GM23248 (cell line): ENCODE measurements around the gene SMIM44. TPM values are rescaled to one million over a fixed set of nuclear protein-coding genes. Genes with fewer than 3 reads are reported as not detected.
A peak's percentile ranks its signal among the peaks of the same experiment; 100 is the strongest.
"Not testable (repeated sequence)": the region's sequence is repeated elsewhere in the genome, so short reads cannot be mapped to it uniquely, and the experiment has no call there.

Source experiments
- DNase-seq: peaks from one replicate; pipeline ENCODE4 v3.0.0-alpha.2; 2015
- H2AFZ ChIP-seq: fragments of 200-600 bp; sonication (generic); 2 replicates; pipeline ENCODE4 v1.6.1; 2016; ENCODE audit warnings: antibody characterized with exemption
- H3F3A ChIP-seq: fragments of 200-600 bp; sonication (generic); 2 replicates; pipeline ENCODE4 v1.6.1; 2016; ENCODE audit warnings: mild to moderate bottlenecking, antibody characterized with exemption, mixed run types; ENCODE audit not compliant: insufficient read depth
- H3K27ac ChIP-seq: fragments of 200-600 bp; sonication (generic); 2 replicates; pipeline ENCODE4 v1.5.1; 2016; ENCODE audit warnings: mild to moderate bottlenecking
- H3K27me3 ChIP-seq: fragments of 200-600 bp; sonication (generic); replicated peaks from 2 replicates; pipeline ENCODE4 v1.6.1; 2016; ENCODE audit warnings: mild to moderate bottlenecking; ENCODE audit not compliant: insufficient read depth
- H3K36me3 ChIP-seq: fragments of 200-600 bp; sonication (generic); 2 replicates; pipeline ENCODE4 v1.6.1; 2016; ENCODE audit warnings: low read depth, mild to moderate bottlenecking
- H3K4me1 ChIP-seq: fragments of 200-600 bp; sonication (generic); 2 replicates; pipeline ENCODE4 v1.6.1; 2016; ENCODE audit warnings: mild to moderate bottlenecking; ENCODE audit not compliant: insufficient read depth
- H3K4me2 ChIP-seq: fragments of 200-600 bp; sonication (generic); one replicate; pipeline ENCODE4 v1.6.1; 2016; ENCODE audit warnings: mild to moderate bottlenecking; ENCODE audit not compliant: unreplicated experiment
- H3K4me3 ChIP-seq: fragments of 200-600 bp; sonication (generic); 2 replicates; pipeline ENCODE4 v1.5.1; 2016; ENCODE audit warnings: mild to moderate bottlenecking
- H3K79me2 ChIP-seq: fragments of 200-600 bp; sonication (generic); 2 replicates; pipeline ENCODE4 v1.6.1; 2016; ENCODE audit warnings: mild to moderate bottlenecking; ENCODE audit not compliant: insufficient read depth
- H3K9ac ChIP-seq: fragments of 200-600 bp; sonication (generic); 2 replicates; pipeline ENCODE4 v1.6.1; 2016; ENCODE audit warnings: mild to moderate bottlenecking
- H3K9me2 ChIP-seq: fragments of 200-600 bp; sonication (generic); 2 replicates; pipeline ENCODE4 v1.6.1; 2016; ENCODE audit warnings: mixed run types, mild to moderate bottlenecking, moderate library complexity; ENCODE audit not compliant: insufficient read depth
- H3K9me3 ChIP-seq: fragments of 200-600 bp; sonication (generic); one replicate; pipeline ENCODE4 v1.6.1; 2017; ENCODE audit warnings: low read depth
- H4K20me1 ChIP-seq: fragments of 200-600 bp; sonication (generic); 2 replicates; pipeline ENCODE4 v1.6.0; 2016; ENCODE audit not compliant: insufficient read depth
- EZH2 ChIP-seq: fragments of 200-600 bp; sonication (generic); IDR thresholded peaks from 2 replicates; pipeline ENCODE4 v1.6.1; 2018; ENCODE audit warnings: antibody characterized with exemption, mild to moderate bottlenecking; ENCODE audit not compliant: insufficient read depth, poor library complexity, severe bottlenecking
- EZH2phosphoT487 ChIP-seq: fragments of 200-600 bp; sonication (generic); IDR thresholded peaks from 2 replicates; pipeline ENCODE4 v1.6.1; 2018; ENCODE audit warnings: antibody characterized with exemption, moderate library complexity, mild to moderate bottlenecking, low read depth; ENCODE audit not compliant: insufficient read depth
- WGBS, 2 experiments: methylation state at CpG; one replicate each; pipeline ENCODE4 v1.1.6; 2015 to 2017; ENCODE audit warnings: low lambda C conversion rate in 2 of 2, low coverage in 1 of 2; ENCODE audit errors: missing lambda C conversion rate in 2 of 2; 5-methylcytosine and 5-hydroxymethylcytosine counted together
- in situ Hi-C: fragments of 300-500 bp; cut with MboI; formaldehyde crosslinking; loops from 2 replicates; pipeline ENCODE4 v1.15.0; 2020
- polyA plus RNA-seq: library from polyadenylated mRNA; unstranded; fragments of >200 nt; fragmentation: Nextera tagmentation; extraction: Ambion mirVana; gene quantifications from 2 replicates; pipeline ENCODE4 v1.2.1, GENCODE V29; 2016
- total RNA-seq: library from RNA; depleted of rRNA; stranded (reverse); fragments of >200 nt; shearing (Covaris generic); gene quantifications from 2 replicates; pipeline ENCODE4 v1.2.3, GENCODE V29; 2014

Gene SMIM44
- total and polyA plus RNA-seq, 2 experiments from 2014 or later, result not detected

DNA sequence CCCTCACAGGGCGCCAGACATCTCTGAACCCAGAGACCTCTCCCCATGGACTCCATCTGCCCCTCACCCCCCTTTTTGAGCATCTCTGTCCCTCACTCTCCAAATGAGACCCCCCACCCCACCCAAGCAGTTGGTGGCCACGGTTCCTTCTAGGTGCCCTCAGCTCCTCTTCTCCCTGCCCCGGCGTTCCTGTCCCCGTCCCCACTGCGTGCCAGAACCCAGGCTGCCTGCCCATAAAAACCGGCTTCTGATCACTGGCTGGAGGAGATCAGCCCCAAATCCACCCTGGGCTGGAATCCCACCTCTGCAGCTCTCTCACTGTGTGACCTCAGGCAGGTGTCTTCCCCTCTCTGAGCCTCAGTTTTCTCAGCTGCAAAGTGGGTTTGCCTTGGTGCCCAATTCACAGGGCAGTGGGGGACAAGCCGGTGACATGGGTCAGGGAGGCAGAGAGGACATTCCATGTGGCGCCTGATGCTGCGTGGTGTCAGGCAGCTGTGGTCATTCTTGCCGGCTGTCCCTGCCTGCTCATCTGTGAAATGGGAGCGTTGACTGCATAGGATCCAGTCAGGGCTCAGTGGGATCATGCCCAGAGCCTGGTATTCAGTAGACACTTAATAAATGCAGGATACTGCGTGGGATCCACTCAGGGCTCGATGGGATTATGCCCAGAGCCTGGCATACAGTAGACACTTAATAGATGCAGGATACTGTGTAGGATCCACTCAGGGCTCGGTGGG is 28.4 kb downstream of the SMIM44 start:
- Histone ChIP-seq H3K9me3 (no peaks in the 10 kb centered on the region), H3K4me1 (peaks cover 36% of the 10 kb centered on the region), H3K9me2 (no peaks in the 10 kb centered on the region), H3K4me3 (no peak overlapping the region), H3K4me2 (no peak overlapping the region), H4K20me1 (0 out of 2 replicates have a peak, but pooled peaks cover 4% of the 10 kb centered on the region), H3K9ac (no peak overlapping the region), H3K27ac (no peak overlapping the region), H3F3A (peaks cover 39% of the 10 kb centered on the region), H2AFZ (no peak overlapping the region), H3K27me3 (no peaks in the 10 kb centered on the region), H3K79me2 (peaks cover 64% of the 10 kb centered on the region), H3K36me3 (peaks cover 30% of the 10 kb centered on the region)
- no peak for TF ChIP-seq EZH2phosphoT487
- no peak for DNase-seq
- in situ Hi-C loops, result no loop called here
- 88 to 91% methylated on average over 14 to 15 of the region's 15 CpGs for WGBS, 2 experiments

- Histone ChIP-seq H3K9me2 (no peaks in the 10 kb centered on the region), H3K79me2 (peaks cover 68% of the 10 kb centered on the region), H4K20me1 (0 out of 2 replicates have a peak, but pooled peaks cover 4% of the 10 kb centered on the region), H3K4me3 (no peak overlapping the region), H3F3A (peaks cover 39% of the 10 kb centered on the region), H2AFZ (no peak overlapping the region), H3K9ac (no peak overlapping the region), H3K4me1 (peaks cover 28% of the 10 kb centered on the region), H3K27me3 (no peaks in the 10 kb centered on the region), H3K36me3 (peaks cover 35% of the 10 kb centered on the region), H3K4me2 (no peak overlapping the region), H3K9me3 (no peaks in the 10 kb centered on the region), H3K27ac (no peak overlapping the region)
- no peak for TF ChIP-seq EZH2
- no peak for TF ChIP-seq EZH2phosphoT487
- no peak for DNase-seq
- WGBS, 2 experiments, result 88 to 95% methylated on average over 12 to 24 of the region's 25 CpGs
- in situ Hi-C loops, result no loop called here
These were observed 29.4 kb downstream of the SMIM44 start for GRCh38 chr19:3453840-3454239.

DNA sequence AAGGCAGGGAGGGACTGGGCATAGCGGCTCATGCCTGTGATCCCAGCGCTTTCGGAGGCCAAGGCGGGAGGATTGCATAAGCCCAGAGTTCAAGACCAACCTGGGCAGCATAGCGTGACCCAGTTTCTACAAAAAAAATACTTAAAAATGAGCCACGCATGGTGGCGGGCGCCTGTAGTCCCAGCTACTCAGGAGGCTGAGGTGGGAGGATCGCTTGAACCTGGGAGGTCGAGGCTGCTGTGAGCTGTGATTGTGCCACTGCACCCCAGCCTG is 30.4 kb downstream of the SMIM44 start:
- DNase-seq, H3K9ac ChIP-seq, in situ Hi-C loops, H2AFZ ChIP-seq, H3K9me3 ChIP-seq, H3K4me3 ChIP-seq, H3K27me3 ChIP-seq, H3K9me2 ChIP-seq, H3K4me2 ChIP-seq, H4K20me1 ChIP-seq: not testable (repeated sequence)
- peaks cover 18% of the 10 kb centered on the region for H3K4me1 ChIP-seq
- peaks cover 32% of the 10 kb centered on the region for H3F3A ChIP-seq
- H3K79me2 ChIP-seq, result peaks cover 71% of the 10 kb centered on the region
- 92 to 93% methylated on average over 10 of the region's 10 CpGs for WGBS, 2 experiments
- peak overlapping the region; percentile 97 for H3K27ac ChIP-seq
- peaks cover 37% of the 10 kb centered on the region for H3K36me3 ChIP-seq

DNA sequence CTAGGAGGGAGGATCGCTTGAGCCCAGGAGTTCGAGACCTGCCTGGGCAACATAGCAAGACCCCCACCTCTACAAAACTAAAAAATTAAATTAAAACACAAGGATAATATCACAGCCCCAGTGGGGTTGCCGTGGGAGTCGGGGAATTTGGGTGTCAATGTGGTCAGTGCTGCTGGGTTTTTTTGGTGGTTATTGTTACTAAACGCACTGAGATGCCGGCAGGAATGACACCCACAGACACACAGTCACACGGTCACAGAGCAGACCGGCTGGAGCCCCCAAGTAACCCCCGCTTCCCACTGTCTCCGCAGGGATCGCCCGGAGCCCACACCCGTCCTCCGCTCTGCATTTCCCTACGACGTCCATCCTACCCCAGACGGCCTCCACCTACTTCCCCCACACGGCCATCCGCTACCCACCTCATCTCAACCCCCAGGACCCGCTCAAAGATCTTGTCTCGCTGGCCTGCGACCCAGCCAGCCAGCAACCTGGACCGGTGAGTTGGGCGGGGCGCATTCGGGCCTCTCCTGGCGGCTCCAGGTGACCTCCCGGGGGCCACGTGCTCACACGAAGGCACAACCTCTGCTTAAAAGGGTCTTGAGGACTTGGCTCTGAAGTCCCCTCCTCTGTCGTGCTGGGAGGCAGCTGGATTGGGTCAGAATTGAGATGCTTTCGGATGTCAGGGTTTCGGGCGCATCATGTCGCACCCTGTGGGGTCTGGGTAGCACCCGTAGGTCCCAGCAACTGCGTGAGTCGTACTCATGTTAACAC is 30.9 kb downstream of the SMIM44 start:
- H3K9ac ChIP-seq, result peak overlapping the region; percentile 75
- H3K9me3 ChIP-seq, result no peaks in the 10 kb centered on the region
- peaks cover 32% of the 10 kb centered on the region for H3F3A ChIP-seq
- H3K9me2 ChIP-seq, result no peaks in the 10 kb centered on the region
- no peak overlapping the region for H3K4me3 ChIP-seq
- H3K4me2 ChIP-seq, result peak overlapping the region; percentile 57
- peaks cover 15% of the 10 kb centered on the region for H3K4me1 ChIP-seq
- TF ChIP-seq EZH2phosphoT487 (no peak), EZH2 (no peak)
- WGBS, 2 experiments, result 89 to 90% methylated on average over 32 to 38 of the region's 38 CpGs
- no peak for DNase-seq
- peak overlapping the region; percentile 97 for H3K27ac ChIP-seq
- in situ Hi-C loops, result no loop called here
- H3K27me3 ChIP-seq, result no peaks in the 10 kb centered on the region
- 0 out of 2 replicates have a peak, but pooled peaks cover 4% of the 10 kb centered on the region for H4K20me1 ChIP-seq
- H2AFZ ChIP-seq, result no peak overlapping the region
- peaks cover 37% of the 10 kb centered on the region for H3K36me3 ChIP-seq
- peaks cover 73% of the 10 kb centered on the region for H3K79me2 ChIP-seq
